Measurements from ENCODE around the gene GFPT1.

- TF ChIP-seq POLR2A (IDR thresholded peaks at IDR 0.05) = no peak
- no peak for TF ChIP-seq CTCF (IDR thresholded peaks at IDR 0.05)
Observed at GRCh38 chr2:69384618-69385081, 2.4 kb downstream of the GFPT1 start.

Data from adrenal gland (tissue), 5 donors.